ENCODE results near the gene PTGES2.
"Not testable (repeated sequence)": the region's sequence is repeated elsewhere in the genome, so short reads cannot be mapped to it uniquely, and the experiment has no call there.

DNA sequence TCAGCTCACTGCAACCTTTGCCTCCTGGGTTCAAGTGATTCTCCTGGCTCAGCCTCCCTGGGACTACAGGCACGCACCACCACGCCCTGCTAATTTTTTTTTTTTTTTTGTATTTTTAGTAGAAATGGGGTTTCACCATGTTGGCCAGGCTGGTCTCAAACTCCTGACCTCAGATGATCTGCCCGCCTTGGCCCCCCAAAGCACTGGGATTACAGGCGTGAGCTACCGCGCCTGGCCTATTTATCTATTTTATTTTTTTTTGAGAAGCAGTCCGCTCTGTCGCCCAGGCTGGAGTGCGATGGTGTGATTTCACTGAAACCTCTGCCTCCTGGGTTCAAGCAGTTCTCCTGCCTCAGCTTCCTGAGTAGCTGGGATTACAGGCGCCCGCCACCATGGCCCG is 56.1 kb downstream of the PTGES2 start:
- TF ChIP-seq ZFP3 (CRISPR knock-in tag; IDR thresholded peaks at IDR 0.05); ARNTL (CRISPR knock-in tag; IDR thresholded peaks at IDR 0.05; ENCODE audit: borderline replicate concordance, low read depth); CSDC2 (CRISPR knock-in tag; IDR thresholded peaks at IDR 0.05); ESRRG (CRISPR knock-in tag; IDR thresholded peaks at IDR 0.05); ZNF8 (CRISPR knock-in tag; IDR thresholded peaks at IDR 0.05); RARB (CRISPR knock-in tag; IDR thresholded peaks at IDR 0.05); TCF4 (CRISPR knock-in tag; IDR thresholded peaks at IDR 0.05; ENCODE audit: borderline replicate concordance); ZNF70 (CRISPR knock-in tag; IDR thresholded peaks at IDR 0.05): not testable (repeated sequence)
- TF ChIP-seq, protein P1, sequence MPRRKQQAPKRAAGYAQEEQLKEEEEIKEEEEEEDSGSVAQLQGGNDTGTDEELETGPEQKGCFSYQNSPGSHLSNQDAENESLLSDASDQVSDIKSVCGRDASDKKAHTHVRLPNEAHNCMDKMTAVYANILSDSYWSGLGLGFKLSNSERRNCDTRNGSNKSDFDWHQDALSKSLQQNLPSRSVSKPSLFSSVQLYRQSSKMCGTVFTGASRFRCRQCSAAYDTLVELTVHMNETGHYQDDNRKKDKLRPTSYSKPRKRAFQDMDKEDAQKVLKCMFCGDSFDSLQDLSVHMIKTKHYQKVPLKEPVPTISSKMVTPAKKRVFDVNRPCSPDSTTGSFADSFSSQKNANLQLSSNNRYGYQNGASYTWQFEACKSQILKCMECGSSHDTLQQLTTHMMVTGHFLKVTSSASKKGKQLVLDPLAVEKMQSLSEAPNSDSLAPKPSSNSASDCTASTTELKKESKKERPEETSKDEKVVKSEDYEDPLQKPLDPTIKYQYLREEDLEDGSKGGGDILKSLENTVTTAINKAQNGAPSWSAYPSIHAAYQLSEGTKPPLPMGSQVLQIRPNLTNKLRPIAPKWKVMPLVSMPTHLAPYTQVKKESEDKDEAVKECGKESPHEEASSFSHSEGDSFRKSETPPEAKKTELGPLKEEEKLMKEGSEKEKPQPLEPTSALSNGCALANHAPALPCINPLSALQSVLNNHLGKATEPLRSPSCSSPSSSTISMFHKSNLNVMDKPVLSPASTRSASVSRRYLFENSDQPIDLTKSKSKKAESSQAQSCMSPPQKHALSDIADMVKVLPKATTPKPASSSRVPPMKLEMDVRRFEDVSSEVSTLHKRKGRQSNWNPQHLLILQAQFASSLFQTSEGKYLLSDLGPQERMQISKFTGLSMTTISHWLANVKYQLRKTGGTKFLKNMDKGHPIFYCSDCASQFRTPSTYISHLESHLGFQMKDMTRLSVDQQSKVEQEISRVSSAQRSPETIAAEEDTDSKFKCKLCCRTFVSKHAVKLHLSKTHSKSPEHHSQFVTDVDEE (CRISPR knock-in tag; IDR thresholded peaks at IDR 0.05) = not testable (repeated sequence)
- TF ChIP-seq, protein P2, sequence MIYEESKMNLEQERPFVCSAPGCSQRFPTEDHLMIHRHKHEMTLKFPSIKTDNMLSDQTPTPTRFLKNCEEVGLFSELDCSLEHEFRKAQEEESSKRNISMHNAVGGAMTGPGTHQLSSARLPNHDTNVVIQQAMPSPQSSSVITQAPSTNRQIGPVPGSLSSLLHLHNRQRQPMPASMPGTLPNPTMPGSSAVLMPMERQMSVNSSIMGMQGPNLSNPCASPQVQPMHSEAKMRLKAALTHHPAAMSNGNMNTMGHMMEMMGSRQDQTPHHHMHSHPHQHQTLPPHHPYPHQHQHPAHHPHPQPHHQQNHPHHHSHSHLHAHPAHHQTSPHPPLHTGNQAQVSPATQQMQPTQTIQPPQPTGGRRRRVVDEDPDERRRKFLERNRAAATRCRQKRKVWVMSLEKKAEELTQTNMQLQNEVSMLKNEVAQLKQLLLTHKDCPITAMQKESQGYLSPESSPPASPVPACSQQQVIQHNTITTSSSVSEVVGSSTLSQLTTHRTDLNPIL (CRISPR knock-in tag; IDR thresholded peaks at IDR 0.05; ENCODE audit: low read depth) = not testable (repeated sequence)
- TF ChIP-seq, protein P3, sequence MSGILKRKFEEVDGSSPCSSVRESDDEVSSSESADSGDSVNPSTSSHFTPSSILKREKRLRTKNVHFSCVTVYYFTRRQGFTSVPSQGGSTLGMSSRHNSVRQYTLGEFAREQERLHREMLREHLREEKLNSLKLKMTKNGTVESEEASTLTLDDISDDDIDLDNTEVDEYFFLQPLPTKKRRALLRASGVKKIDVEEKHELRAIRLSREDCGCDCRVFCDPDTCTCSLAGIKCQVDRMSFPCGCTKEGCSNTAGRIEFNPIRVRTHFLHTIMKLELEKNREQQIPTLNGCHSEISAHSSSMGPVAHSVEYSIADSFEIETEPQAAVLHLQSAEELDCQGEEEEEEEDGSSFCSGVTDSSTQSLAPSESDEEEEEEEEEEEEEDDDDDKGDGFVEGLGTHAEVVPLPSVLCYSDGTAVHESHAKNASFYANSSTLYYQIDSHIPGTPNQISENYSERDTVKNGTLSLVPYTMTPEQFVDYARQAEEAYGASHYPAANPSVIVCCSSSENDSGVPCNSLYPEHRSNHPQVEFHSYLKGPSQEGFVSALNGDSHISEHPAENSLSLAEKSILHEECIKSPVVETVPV (CRISPR knock-in tag; IDR thresholded peaks at IDR 0.05) = not testable (repeated sequence)
- TF ChIP-seq, protein P4, sequence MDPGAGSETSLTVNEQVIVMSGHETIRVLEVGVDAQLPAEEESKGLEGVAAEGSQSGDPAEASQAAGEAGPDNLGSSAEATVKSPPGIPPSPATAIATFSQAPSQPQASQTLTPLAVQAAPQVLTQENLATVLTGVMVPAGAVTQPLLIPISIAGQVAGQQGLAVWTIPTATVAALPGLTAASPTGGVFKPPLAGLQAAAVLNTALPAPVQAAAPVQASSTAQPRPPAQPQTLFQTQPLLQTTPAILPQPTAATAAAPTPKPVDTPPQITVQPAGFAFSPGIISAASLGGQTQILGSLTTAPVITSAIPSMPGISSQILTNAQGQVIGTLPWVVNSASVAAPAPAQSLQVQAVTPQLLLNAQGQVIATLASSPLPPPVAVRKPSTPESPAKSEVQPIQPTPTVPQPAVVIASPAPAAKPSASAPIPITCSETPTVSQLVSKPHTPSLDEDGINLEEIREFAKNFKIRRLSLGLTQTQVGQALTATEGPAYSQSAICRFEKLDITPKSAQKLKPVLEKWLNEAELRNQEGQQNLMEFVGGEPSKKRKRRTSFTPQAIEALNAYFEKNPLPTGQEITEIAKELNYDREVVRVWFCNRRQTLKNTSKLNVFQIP (CRISPR knock-in tag; IDR thresholded peaks at IDR 0.05; ENCODE audit: borderline replicate concordance, low read depth) = not testable (repeated sequence)

All from SK-N-SH treated with all-trans-retinoic acid at 6 μM for 48 hours (cell line).